ENCODE measurements around the gene KCNQ4. TPM values are rescaled to one million over a fixed set of nuclear protein-coding genes. Genes with fewer than 3 reads are reported as not detected.

KCNQ4 gene
- total and polyA plus RNA-seq, 2 of the 8 experiments (the other 6 are each of a cell fraction or from before 2014, with no cell fraction given) = 2.2 to 3.9 TPM

DNA sequence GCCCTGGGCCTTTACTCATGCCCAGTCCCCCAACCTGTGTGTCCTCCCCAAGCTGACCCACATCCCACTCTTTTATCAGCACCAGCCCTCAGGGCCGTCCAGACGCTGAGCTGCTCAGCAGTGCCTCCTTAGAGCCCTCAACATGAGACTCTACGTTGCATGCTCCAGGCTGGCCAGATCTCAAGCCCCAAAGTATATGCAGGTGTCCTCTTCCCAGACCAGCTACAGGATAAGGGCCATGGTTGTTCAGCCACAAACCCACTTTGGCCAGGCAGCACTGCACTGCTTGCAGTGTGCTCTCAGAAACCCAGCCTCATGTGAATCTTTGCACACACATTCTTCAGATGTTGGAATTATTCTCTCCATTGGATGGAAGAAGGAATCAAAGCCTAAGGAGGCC lies 72.5 kb downstream of the KCNQ4 start (continued):
- TF ChIP-seq CHD7 (IDR thresholded peaks at IDR 0.05; ENCODE audit: insufficient replicate concordance, low read length) = no peak
